HepG2 (cell line): Measurements from ENCODE around the gene CELF4. TPM values are rescaled to one million over a fixed set of nuclear protein-coding genes. Genes with fewer than 3 reads are reported as not detected.

ENCODE experiments used
- ATAC-seq: fragments of 200-7000 bp; cut with Tn5 transposase; 3 replicates; pipeline ENCODE4 v1.9.1; 2020; ENCODE audit warnings: mild to moderate bottlenecking, moderate library complexity
- BruUV-seq: library from RNA; stranded (reverse); fragments of 400-500 nt; replicated peaks from 2 replicates; lab custom pipeline; 2021; lab: Mats Ljungman, UMichigan
- CTCF ChIA-PET: fragments of 300-600 bp; formaldehyde crosslinking; extraction: SDS; loops from one replicate; lab custom pipeline; 2021; ENCODE audit warnings: low total read pairs, inconsistent platforms, low intra/inter-chr PET ratio; lab: Yijun Ruan, JAX
- POLR2A ChIA-PET: fragments of 350-600 bp; sonication (Branson Sonifier 250); formaldehyde crosslinking; loops from one replicate; lab custom pipeline; 2020; ENCODE audit warnings: antibody characterized with exemption, inconsistent platforms; lab: Yijun Ruan, JAX
- DNase-seq: peaks from one replicate; pipeline ENCODE4 v3.0.0-alpha.2; 2015; ENCODE audit warnings: low spot score
- FAIRE-seq: peaks from 3 replicates; lab custom pipeline; 2011; peaks lifted over from hg19 to GRCh38; lab: Jason Lieb, UNC
- H2AFZ ChIP-seq: one replicate; pipeline ENCODE4 v1.6.1; 2011; ENCODE audit warnings: low read length, inconsistent platforms
- H3K27ac ChIP-seq: fragments of 300-600 bp; 3 replicates; pipeline ENCODE4 v1.8.0; 2011; ENCODE audit warnings: mixed run types, mild to moderate bottlenecking, mixed read lengths, low read length, inconsistent platforms; ENCODE audit not compliant: insufficient read depth; ENCODE audit errors: extremely low read length
- H3K27me3 ChIP-seq, 2 experiments: fragments of 200-600 bp in 1 of 2; 2 replicates in 1 of 2; 3 replicates in 1 of 2; pipeline versions ENCODE4 v1.6.0 to v1.8.0; 2011; ENCODE audit warnings: low read length in 2 of 2, mild to moderate bottlenecking in 2 of 2, moderate library complexity in 2 of 2, inconsistent platforms in 1 of 2; ENCODE audit not compliant: insufficient read depth in 2 of 2, control insufficient read depth in 1 of 2
- H3K36me3 ChIP-seq, 2 experiments: fragments of 200-600 bp in 1 of 2; replicated peaks in 1 of 2; 2 replicates in 1 of 2; 3 replicates in 1 of 2; pipeline versions ENCODE4 v1.5.1 to v1.8.0; 2011; ENCODE audit warnings: low read length in 2 of 2, inconsistent platforms in 1 of 2; ENCODE audit not compliant: insufficient read depth in 2 of 2, control insufficient read depth in 1 of 2
- H3K4me1 ChIP-seq: 2 replicates; pipeline ENCODE4 v1.5.1; 2012; ENCODE audit warnings: low read length, inconsistent platforms; ENCODE audit not compliant: insufficient read depth
- H3K4me2 ChIP-seq: 2 replicates; pipeline ENCODE4 v1.6.0; 2011; ENCODE audit warnings: low read depth, low read length, inconsistent platforms
- H3K4me3 ChIP-seq, 3 experiments: fragments of 200-600 bp in 1 of 3; sonication (generic), shearing (Covaris generic) in 1 of 3; replicated peaks in 1 of 3; 2 replicates each; pipeline ENCODE4 v1.5.1; 2011 to 2016; ENCODE audit warnings: low read length in 3 of 3, inconsistent platforms in 2 of 3, low read depth in 2 of 3, mild to moderate bottlenecking in 2 of 3, control low read depth in 1 of 3, mixed read lengths in 1 of 3; ENCODE audit not compliant: insufficient read depth in 1 of 3
- H3K79me2 ChIP-seq: one replicate; pipeline ENCODE4 v1.6.1; 2011; ENCODE audit warnings: low read length, inconsistent platforms; ENCODE audit not compliant: insufficient read depth
- H3K9ac ChIP-seq: 2 replicates; pipeline ENCODE4 v1.6.0; 2011; ENCODE audit warnings: mild to moderate bottlenecking, low read depth, low read length, inconsistent platforms; ENCODE audit not compliant: insufficient read depth
- H3K9me3 ChIP-seq: 2 replicates; pipeline ENCODE4 v1.5.1; 2012; ENCODE audit warnings: mild to moderate bottlenecking, low read length
- H4K20me1 ChIP-seq: 2 replicates; pipeline ENCODE4 v1.6.0; 2011; ENCODE audit warnings: inconsistent platforms, mild to moderate bottlenecking, low read length, moderate library complexity; ENCODE audit not compliant: insufficient read depth
- ISX ChIP-seq: sonication (generic); formaldehyde crosslinking; conservative IDR thresholded peaks from 2 replicates; pipeline ENCODE4 v1.5.0; 2020; ENCODE audit warnings: missing genetic modification reagents
- MAF1 ChIP-seq: sonication (generic); formaldehyde crosslinking; IDR thresholded peaks from 2 replicates; pipeline ENCODE4 v1.5.0; 2020; ENCODE audit warnings: missing genetic modification reagents, borderline replicate concordance
- MAFF ChIP-seq: IDR thresholded peaks from 2 replicates; pipeline ENCODE4 v1.6.1; 2011; ENCODE audit warnings: low read depth, low read length, improper control_type of control experiment
- MAFK ChIP-seq, 2 experiments: IDR thresholded peaks in 1 of 2; conservative IDR thresholded peaks in 1 of 2; 2 replicates each; pipeline ENCODE4 v1.6.1; 2011; ENCODE audit warnings: improper control_type of control experiment in 2 of 2, low read length in 2 of 2
- NCOR1 ChIP-seq: fragments of 200-600 bp; sonication (generic); IDR thresholded peaks from 2 replicates; pipeline ENCODE4 v1.7.0; 2017; ENCODE audit warnings: antibody characterized with exemption, low read length, borderline replicate concordance
- SIN3B ChIP-seq: fragments of 150-350 bp; IDR thresholded peaks from 2 replicates; pipeline ENCODE4 v1.6.1; 2014; ENCODE audit warnings: low read length
- STAT5B ChIP-seq: sonication (generic); formaldehyde crosslinking; IDR thresholded peaks from 2 replicates; pipeline ENCODE4 v1.4.0; 2020; ENCODE audit warnings: missing genetic modification reagents
- ZNF3 ChIP-seq: IDR thresholded peaks from 2 replicates; pipeline ENCODE4 v1.7.0; 2017; ENCODE audit warnings: inconsistent platforms
- ZNF335 ChIP-seq: sonication (generic); formaldehyde crosslinking; IDR thresholded peaks from 2 replicates; pipeline ENCODE4 v1.4.0; 2020; ENCODE audit warnings: missing genetic modification reagents
- ZNF720 ChIP-seq: sonication (generic); formaldehyde crosslinking; IDR thresholded peaks from 2 replicates; pipeline ENCODE4 v1.4.0; 2020; ENCODE audit warnings: missing genetic modification reagents
- WGBS: methylation state at CpG from one replicate; pipeline ENCODE4 v1.1.6; 2017; ENCODE audit warnings: low lambda C conversion rate; 5-methylcytosine and 5-hydroxymethylcytosine counted together
- in situ Hi-C: cut with HindIII; loops from 2 replicates; pipeline ENCODE4 v1.10.0; 2017; ENCODE audit warnings: low pct_unique_long_range_greater_than_20kb; ENCODE audit not compliant: extremely low pct_ligation_motif_present
- intact Hi-C: fragments of 100-400 bp; cut with micrococcal nuclease; formaldehyde crosslinking; loops from one replicate; pipeline ENCODE4 v1.10.0; 2022; ENCODE audit not compliant: unreplicated experiment
- polyA plus RNA-seq, 8 experiments: library from polyadenylated mRNA; depleted of rRNA in 3 of 8; stranded (reverse) in 7 of 8; unstranded in 1 of 8; fragments of >200 nt; fragmentation: Illumina TruSeq in 4 of 8; extraction: Trizol in 4 of 8; gene quantifications; 2 replicates each; pipeline versions ENCODE4 v1.2.1 to v1.2.3, GENCODE V29; 2011 to 2016; ENCODE audit warnings: low read depth in 4 of 8, missing spikeins in 1 of 8, mixed read lengths in 1 of 8; ENCODE audit not compliant: insufficient read depth in 1 of 8
- total RNA-seq, 5 experiments: library from RNA; depleted of rRNA; stranded (reverse); fragments of >200 nt; fragmentation: Illumina TruSeq; extraction: Trizol; gene quantifications; 2 replicates each; pipeline ENCODE4 v1.2.3, GENCODE V29; 2016; ENCODE audit warnings: low read depth in 1 of 5
- TF ChIP-seq, protein P1 (sequence below): sonication (generic); formaldehyde crosslinking; conservative IDR thresholded peaks from 2 replicates; pipeline ENCODE4 v1.5.0; 2020; ENCODE audit warnings: missing genetic modification reagents
- TF ChIP-seq, protein P2 (sequence below): fragments of 450-650 bp; IDR thresholded peaks from 2 replicates; pipeline ENCODE4 v1.6.1; 2016

CELF4 gene
- total and polyA plus RNA-seq, 2 of the 13 experiments (the other 11 are each of a cell fraction or from before 2014, with no cell fraction given), result not detected

DNA sequence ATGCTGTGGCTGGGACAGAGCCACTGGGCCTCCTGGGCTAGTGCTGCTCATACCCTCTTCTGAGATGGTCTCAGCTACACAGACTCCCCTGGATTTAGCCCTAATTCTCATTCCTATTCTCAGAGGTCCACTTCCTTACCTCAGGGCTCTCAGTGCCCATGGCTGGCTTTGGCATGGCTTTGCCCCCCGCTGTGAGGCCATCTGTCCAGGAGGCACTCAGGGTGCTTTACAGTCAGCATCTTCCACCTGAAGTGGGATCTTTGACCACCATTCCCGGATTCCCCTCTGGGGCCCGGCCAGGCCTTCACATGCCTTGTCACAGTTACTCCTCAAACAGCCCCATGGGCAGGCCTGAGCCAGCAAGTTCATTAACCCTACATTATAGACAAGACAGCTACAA is 161.8 kb downstream of the CELF4 start (continued):
- TF ChIP-seq ZNF3 (CRISPR knock-in tag), result no peak
- no peak for TF ChIP-seq SIN3B
- no peak for TF ChIP-seq MAF1 (CRISPR knock-in tag)
- TF ChIP-seq, protein P1, sequence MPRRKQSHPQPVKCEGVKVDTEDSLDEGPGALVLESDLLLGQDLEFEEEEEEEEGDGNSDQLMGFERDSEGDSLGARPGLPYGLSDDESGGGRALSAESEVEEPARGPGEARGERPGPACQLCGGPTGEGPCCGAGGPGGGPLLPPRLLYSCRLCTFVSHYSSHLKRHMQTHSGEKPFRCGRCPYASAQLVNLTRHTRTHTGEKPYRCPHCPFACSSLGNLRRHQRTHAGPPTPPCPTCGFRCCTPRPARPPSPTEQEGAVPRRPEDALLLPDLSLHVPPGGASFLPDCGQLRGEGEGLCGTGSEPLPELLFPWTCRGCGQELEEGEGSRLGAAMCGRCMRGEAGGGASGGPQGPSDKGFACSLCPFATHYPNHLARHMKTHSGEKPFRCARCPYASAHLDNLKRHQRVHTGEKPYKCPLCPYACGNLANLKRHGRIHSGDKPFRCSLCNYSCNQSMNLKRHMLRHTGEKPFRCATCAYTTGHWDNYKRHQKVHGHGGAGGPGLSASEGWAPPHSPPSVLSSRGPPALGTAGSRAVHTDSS (CRISPR knock-in tag), result no peak
- no peak for TF ChIP-seq STAT5B (CRISPR knock-in tag)
- no peak for TF ChIP-seq ISX (CRISPR knock-in tag)
- TF ChIP-seq ZNF720 (CRISPR knock-in tag), result no peak
- TF ChIP-seq ZNF335 (CRISPR knock-in tag), result no peak

- H3K4me1 ChIP-seq, result no peaks in the 10 kb centered on the region
- H3K36me3 ChIP-seq, result no peaks in the 10 kb centered on the region
- BruUV-seq, result no TSS peak
- intact Hi-C loops (no loop called here), in situ Hi-C loops (no loop called here)
- no peak overlapping the region for H3K4me2 ChIP-seq
- FAIRE-seq, result no peak
- H3K27ac ChIP-seq, result no peak overlapping the region
- no peaks in the 10 kb centered on the region for H3K79me2 ChIP-seq
- H3K9ac ChIP-seq, result no peak overlapping the region
- H2AFZ ChIP-seq, result no peak overlapping the region
- H3K9me3 ChIP-seq, result no peaks in the 10 kb centered on the region
- WGBS, result 23% methylated on average over 20 of the region's 20 CpGs
- POLR2A ChIA-PET, result no interaction called here
- TF ChIP-seq NCOR1 (no peak), MAFF (peak; percentile 22; the same call in 1 of the 2 replicates), MAFK (conservative IDR thresholded peaks at IDR 0.05 in 1 of 2, IDR thresholded peaks at IDR 0.05 in 1 of 2; ENCODE audit: low read length in 2 of 2) (peak; percentile 53 to 68; a peak in 3 of 4 replicates)
- TF ChIP-seq, protein P2, sequence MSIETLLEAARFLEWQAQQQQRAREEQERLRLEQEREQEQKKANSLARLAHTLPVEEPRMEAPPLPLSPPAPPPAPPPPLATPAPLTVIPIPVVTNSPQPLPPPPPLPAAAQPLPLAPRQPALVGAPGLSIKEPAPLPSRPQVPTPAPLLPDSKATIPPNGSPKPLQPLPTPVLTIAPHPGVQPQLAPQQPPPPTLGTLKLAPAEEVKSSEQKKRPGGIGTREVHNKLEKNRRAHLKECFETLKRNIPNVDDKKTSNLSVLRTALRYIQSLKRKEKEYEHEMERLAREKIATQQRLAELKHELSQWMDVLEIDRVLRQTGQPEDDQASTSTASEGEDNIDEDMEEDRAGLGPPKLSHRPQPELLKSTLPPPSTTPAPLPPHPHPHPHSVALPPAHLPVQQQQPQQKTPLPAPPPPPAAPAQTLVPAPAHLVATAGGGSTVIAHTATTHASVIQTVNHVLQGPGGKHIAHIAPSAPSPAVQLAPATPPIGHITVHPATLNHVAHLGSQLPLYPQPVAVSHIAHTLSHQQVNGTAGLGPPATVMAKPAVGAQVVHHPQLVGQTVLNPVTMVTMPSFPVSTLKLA, result peak; percentile 47; the same call in 1 of the 2 replicates
- TF ChIP-seq, all 625 proteins: peak for 3
- no peaks in the 10 kb centered on the region for H4K20me1 ChIP-seq
- CTCF ChIA-PET, result no interaction called here
- no peak for DNase-seq
- peaks cover 2 to 18% of the 10 kb centered on the region in 2 experiments; a peak in 2 of 5 replicates for H3K27me3 ChIP-seq
- H3K4me3 ChIP-seq, result no peak overlapping the region
- ATAC-seq, result no peak; the same call in 2 of the 3 replicates
These were observed 162.4 kb downstream of the CELF4 start for GRCh38 chr18:37403100-37403781.
